ENCODE measurements around the gene NDEL1.

The NDEL1 gene

GRCh38 chr17:8458128-8458527 is 22.4 kb downstream of the NDEL1 start:
- DNase-seq (ENCODE audit: low read depth): no peak

GRCh38 chr17:8459107-8459506 is 23.4 kb downstream of the NDEL1 start:
- no peak for DNase-seq (ENCODE audit: low read depth)

GRCh38 chr17:8459831-8460230 is 24.1 kb downstream of the NDEL1 start:
- DNase-seq (ENCODE audit: low read depth): no peak

- no peak for DNase-seq (ENCODE audit: low read depth)
These were observed 26.9 kb downstream of the NDEL1 start for GRCh38 chr17:8462564-8462963.

GRCh38 chr17:8463099-8463498 is 27.4 kb downstream of the NDEL1 start:
- no peak for DNase-seq (ENCODE audit: low read depth)

- DNase-seq (ENCODE audit: low read depth): no peak
These were observed 29.3 kb downstream of the NDEL1 start for GRCh38 chr17:8464941-8465340.

- DNase-seq (ENCODE audit: low read depth): no peak
These were observed 29.7 kb downstream of the NDEL1 start for GRCh38 chr17:8465356-8465755.

- DNase-seq (ENCODE audit: low read depth): no peak
These were observed 30.1 kb downstream of the NDEL1 start for GRCh38 chr17:8465759-8466158.

- DNase-seq (ENCODE audit: low read depth): no peak
These were observed 30.8 kb downstream of the NDEL1 start for GRCh38 chr17:8466456-8466855.

GRCh38 chr17:8466873-8467272 is 31.2 kb downstream of the NDEL1 start:
- DNase-seq (ENCODE audit: low read depth): no peak

GRCh38 chr17:8467527-8467926 is 31.8 kb downstream of the NDEL1 start:
- no peak for DNase-seq (ENCODE audit: low read depth)

GRCh38 chr17:8468127-8468526 is 32.4 kb downstream of the NDEL1 start:
- DNase-seq (ENCODE audit: low read depth): no peak

- DNase-seq (ENCODE audit: low read depth): no peak
These were observed 33.3 kb downstream of the NDEL1 start for GRCh38 chr17:8468980-8469379.

GRCh38 chr17:8469964-8470363 is 34.3 kb downstream of the NDEL1 start:
- DNase-seq (ENCODE audit: low read depth): no peak

GRCh38 chr17:8470447-8471047 is 34.9 kb downstream of the NDEL1 start:
- no peak for DNase-seq (ENCODE audit: low read depth)

- DNase-seq (ENCODE audit: low read depth): no peak
These were observed 37.0 kb downstream of the NDEL1 start for GRCh38 chr17:8472663-8473062.

GRCh38 chr17:8473451-8474192 is 37.9 kb downstream of the NDEL1 start:
- no peak for DNase-seq (ENCODE audit: low read depth)

- no peak for DNase-seq (ENCODE audit: low read depth)
These were observed 39.1 kb downstream of the NDEL1 start for GRCh38 chr17:8474826-8475225.

- DNase-seq (ENCODE audit: low read depth): no peak
These were observed 39.5 kb downstream of the NDEL1 start for GRCh38 chr17:8475227-8475626.

GRCh38 chr17:8475781-8476180 is 40.1 kb downstream of the NDEL1 start:
- no peak for DNase-seq (ENCODE audit: low read depth)

- no peak for DNase-seq (ENCODE audit: low read depth)
These were observed 41.1 kb downstream of the NDEL1 start for GRCh38 chr17:8476741-8477140.

GRCh38 chr17:8477171-8477570 is 41.5 kb downstream of the NDEL1 start:
- DNase-seq (ENCODE audit: low read depth): no peak

- no peak for DNase-seq (ENCODE audit: low read depth)
These were observed 42.2 kb downstream of the NDEL1 start for GRCh38 chr17:8477715-8478441.

Measured in HS-27A (cell line).